ENCODE measurements around the gene MED13L.

Gene MED13L

GRCh38 chr12:116196752-116197718 lies 80.5 kb downstream of the MED13L start:
- Histone ChIP-seq H3K27me3 (ENCODE audit: insufficient read depth, low read depth, severe bottlenecking) (no peaks in the 10 kb centered on the region), H3K9me3 (ENCODE audit: severe bottlenecking) (no peaks in the 10 kb centered on the region), H3K4me3 (ENCODE audit: low read depth, low read length) (no peak overlapping the region), H3K36me3 (no peaks in the 10 kb centered on the region), H3K27ac (no peak overlapping the region)
- no peak for DNase-seq
- TF ChIP-seq, protein P1, sequence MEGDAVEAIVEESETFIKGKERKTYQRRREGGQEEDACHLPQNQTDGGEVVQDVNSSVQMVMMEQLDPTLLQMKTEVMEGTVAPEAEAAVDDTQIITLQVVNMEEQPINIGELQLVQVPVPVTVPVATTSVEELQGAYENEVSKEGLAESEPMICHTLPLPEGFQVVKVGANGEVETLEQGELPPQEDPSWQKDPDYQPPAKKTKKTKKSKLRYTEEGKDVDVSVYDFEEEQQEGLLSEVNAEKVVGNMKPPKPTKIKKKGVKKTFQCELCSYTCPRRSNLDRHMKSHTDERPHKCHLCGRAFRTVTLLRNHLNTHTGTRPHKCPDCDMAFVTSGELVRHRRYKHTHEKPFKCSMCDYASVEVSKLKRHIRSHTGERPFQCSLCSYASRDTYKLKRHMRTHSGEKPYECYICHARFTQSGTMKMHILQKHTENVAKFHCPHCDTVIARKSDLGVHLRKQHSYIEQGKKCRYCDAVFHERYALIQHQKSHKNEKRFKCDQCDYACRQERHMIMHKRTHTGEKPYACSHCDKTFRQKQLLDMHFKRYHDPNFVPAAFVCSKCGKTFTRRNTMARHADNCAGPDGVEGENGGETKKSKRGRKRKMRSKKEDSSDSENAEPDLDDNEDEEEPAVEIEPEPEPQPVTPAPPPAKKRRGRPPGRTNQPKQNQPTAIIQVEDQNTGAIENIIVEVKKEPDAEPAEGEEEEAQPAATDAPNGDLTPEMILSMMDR (IDR thresholded peaks at IDR 0.05; ENCODE audit: low read depth, low read length): no peak

- H3K27ac ChIP-seq: no peak overlapping the region
- H3K27me3 ChIP-seq (ENCODE audit: insufficient read depth, low read depth, severe bottlenecking): no peaks in the 10 kb centered on the region
- no peaks in the 10 kb centered on the region for H3K36me3 ChIP-seq
- DNase-seq: no peak
- no peak overlapping the region for H3K4me3 ChIP-seq (ENCODE audit: low read depth, low read length)
- TF ChIP-seq, protein P1 (IDR thresholded peaks at IDR 0.05; ENCODE audit: low read depth, low read length): no peak
- no peaks in the 10 kb centered on the region for H3K9me3 ChIP-seq (ENCODE audit: severe bottlenecking)
Observed at GRCh38 chr12:116196226-116196625, 81.3 kb downstream of the MED13L start.

GRCh38 chr12:116194935-116195431 lies 82.5 kb downstream of the MED13L start:
- Histone ChIP-seq H3K4me3 (ENCODE audit: low read depth, low read length) (no peak overlapping the region), H3K36me3 (no peaks in the 10 kb centered on the region), H3K27ac (no peak overlapping the region), H3K27me3 (ENCODE audit: insufficient read depth, low read depth, severe bottlenecking) (no peaks in the 10 kb centered on the region), H3K9me3 (ENCODE audit: severe bottlenecking) (no peaks in the 10 kb centered on the region)
- TF ChIP-seq, protein P1 (IDR thresholded peaks at IDR 0.05; ENCODE audit: low read depth, low read length): no peak
- DNase-seq: no peak

DNA sequence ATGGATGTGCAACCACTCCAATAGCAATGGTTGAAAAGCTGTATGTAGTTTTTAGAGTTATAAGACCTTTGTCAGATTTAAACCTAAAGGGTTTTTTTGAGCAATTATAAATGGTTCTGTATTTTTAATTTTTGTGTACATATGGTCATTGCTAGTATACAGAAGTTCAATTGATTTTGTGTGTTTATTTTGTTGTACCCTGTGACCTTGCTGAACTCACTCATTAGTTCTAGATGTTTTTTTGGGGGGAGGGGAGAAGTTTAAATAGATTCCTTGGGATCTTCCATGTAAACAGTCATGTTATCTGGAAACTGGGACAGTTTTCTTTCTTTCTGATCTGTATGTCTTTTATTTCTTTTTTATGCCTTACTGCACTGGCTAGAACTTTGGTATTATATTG lies 87.8 kb downstream of the MED13L start:
- H3K27me3 ChIP-seq (ENCODE audit: insufficient read depth, low read depth, severe bottlenecking): no peaks in the 10 kb centered on the region
- H3K9me3 ChIP-seq (ENCODE audit: severe bottlenecking): no peaks in the 10 kb centered on the region
- no peak overlapping the region for H3K4me3 ChIP-seq (ENCODE audit: low read depth, low read length)
- TF ChIP-seq, protein P1 (IDR thresholded peaks at IDR 0.05; ENCODE audit: low read depth, low read length): no peak
- no peak overlapping the region for H3K27ac ChIP-seq
- DNase-seq: no peak
- no peaks in the 10 kb centered on the region for H3K36me3 ChIP-seq

DNA sequence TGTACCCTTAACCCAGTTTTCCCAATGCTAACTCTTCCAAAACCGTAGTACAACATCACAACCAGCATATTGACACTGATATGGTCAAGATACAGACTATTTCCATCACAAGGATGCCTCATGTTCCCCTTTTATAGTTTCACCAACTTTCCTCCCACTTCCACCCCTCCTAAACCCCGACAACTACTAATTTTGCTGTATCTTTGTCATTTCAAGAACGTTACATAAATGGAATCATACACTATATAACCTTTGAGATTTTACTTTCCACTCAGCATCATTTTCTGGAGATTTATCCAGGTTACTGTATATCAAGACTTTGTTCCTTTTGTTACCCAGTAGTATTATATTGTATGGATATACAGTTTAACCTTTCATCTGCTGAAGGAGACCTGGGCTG lies 88.9 kb downstream of the MED13L start:
- Histone ChIP-seq H3K27ac (no peak overlapping the region), H3K36me3 (no peaks in the 10 kb centered on the region), H3K4me3 (ENCODE audit: low read depth, low read length) (no peak overlapping the region), H3K9me3 (ENCODE audit: severe bottlenecking) (no peaks in the 10 kb centered on the region), H3K27me3 (ENCODE audit: insufficient read depth, low read depth, severe bottlenecking) (no peaks in the 10 kb centered on the region)
- TF ChIP-seq, protein P1 (IDR thresholded peaks at IDR 0.05; ENCODE audit: low read depth, low read length): no peak
- DNase-seq: no peak
